ENCODE results near the gene TGIF1. TPM values are rescaled to one million over a fixed set of nuclear protein-coding genes. Genes with fewer than 3 reads are reported as not detected.

The TGIF1 gene
- total RNA-seq, 1 donor from 2014 or later = 111 TPM

DNA sequence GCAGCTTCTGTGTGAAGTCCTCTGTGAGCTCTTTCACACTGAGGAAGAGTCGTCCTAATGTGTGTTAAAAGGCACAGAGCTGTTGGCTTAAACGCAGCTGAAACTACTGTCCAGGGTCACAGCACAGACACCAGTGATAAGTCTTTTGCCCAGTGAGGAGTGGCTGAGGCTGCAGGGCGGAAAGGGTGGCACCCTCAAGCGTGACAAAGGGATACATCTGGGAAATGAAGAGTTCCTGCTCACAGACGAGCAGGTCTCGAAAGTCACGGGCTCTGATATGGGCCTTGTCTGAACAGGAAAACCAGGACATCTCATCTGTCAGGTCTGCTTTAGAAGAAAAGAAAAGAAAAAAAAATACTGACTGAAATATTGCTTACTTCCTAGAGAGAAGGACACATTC is 36.5 kb downstream of the TGIF1 start:
- Mint-ChIP-seq H3K4me1 (ENCODE audit: low read depth) (peaks cover 3% of the 10 kb centered on the region), H3K4me3 (ENCODE audit: low read depth) (no peak overlapping the region), H3K27ac (no peak overlapping the region), H3K36me3 (ENCODE audit: insufficient read depth) (no peaks in the 10 kb centered on the region), H3K27me3 (peaks cover 6% of the 10 kb centered on the region), H3K9me3 (ENCODE audit: low read depth) (no peaks in the 10 kb centered on the region)
- TF ChIP-seq, protein P1, sequence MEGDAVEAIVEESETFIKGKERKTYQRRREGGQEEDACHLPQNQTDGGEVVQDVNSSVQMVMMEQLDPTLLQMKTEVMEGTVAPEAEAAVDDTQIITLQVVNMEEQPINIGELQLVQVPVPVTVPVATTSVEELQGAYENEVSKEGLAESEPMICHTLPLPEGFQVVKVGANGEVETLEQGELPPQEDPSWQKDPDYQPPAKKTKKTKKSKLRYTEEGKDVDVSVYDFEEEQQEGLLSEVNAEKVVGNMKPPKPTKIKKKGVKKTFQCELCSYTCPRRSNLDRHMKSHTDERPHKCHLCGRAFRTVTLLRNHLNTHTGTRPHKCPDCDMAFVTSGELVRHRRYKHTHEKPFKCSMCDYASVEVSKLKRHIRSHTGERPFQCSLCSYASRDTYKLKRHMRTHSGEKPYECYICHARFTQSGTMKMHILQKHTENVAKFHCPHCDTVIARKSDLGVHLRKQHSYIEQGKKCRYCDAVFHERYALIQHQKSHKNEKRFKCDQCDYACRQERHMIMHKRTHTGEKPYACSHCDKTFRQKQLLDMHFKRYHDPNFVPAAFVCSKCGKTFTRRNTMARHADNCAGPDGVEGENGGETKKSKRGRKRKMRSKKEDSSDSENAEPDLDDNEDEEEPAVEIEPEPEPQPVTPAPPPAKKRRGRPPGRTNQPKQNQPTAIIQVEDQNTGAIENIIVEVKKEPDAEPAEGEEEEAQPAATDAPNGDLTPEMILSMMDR (IDR thresholded peaks at IDR 0.05; ENCODE audit: unreplicated experiment) = no peak
- no peak for DNase-seq (ENCODE audit: low spot score, unreplicated experiment)

DNA sequence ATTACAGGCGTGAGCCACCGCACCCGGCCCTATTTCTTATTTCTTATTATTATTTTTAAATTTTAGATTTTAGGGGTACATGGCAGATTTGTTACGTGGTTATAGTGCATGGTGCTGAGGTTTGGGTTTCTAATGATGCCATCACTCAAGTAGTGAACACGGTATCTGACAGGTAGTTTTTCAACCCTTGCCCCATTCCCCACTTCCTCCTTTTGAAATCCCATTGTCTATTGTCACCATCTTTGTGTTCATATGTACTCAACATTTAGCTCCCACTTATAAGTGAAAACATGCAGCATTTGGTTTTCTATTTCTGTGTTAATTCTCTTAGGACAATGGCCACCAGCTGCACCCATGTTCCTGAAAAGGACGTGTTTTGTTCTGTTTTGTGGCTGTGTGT is 39.5 kb downstream of the TGIF1 start:
- Mint-ChIP-seq H3K4me3 (ENCODE audit: low read depth) (no peak overlapping the region), H3K9me3 (ENCODE audit: low read depth) (no peaks in the 10 kb centered on the region), H3K4me1 (ENCODE audit: low read depth) (peaks cover 21% of the 10 kb centered on the region), H3K27ac (no peak overlapping the region), H3K27me3 (peaks cover 3% of the 10 kb centered on the region), H3K36me3 (ENCODE audit: insufficient read depth) (no peaks in the 10 kb centered on the region)
- DNase-seq (ENCODE audit: low spot score, unreplicated experiment) = no peak
- TF ChIP-seq, protein P1 (IDR thresholded peaks at IDR 0.05; ENCODE audit: unreplicated experiment) = no peak

DNA sequence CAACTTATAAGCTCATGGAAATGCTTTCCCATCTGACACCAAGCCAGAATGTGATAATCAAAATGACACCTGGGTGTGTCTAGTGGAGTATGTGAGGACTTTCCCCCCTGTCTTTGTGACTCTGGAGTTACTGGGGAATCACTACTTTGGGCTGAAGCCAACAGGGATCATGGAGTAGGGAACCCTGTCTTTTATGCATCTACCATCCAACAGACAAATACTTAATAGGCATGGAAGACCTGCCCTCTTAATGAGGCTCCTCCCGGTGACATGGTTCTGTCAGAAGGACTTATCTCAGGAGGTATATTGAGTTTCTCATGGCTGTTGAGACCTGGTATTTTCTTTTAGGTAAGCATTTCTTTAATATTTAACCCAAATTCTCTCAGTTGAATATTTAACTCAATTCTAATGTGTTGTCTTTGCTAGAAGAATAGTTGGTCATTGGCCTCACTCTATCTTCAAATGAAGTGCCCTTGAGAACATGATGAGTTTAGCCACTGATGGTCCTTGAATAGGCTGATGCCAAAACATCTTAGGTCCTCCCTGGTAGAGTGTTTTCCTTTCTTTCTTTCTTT is 42.1 kb downstream of the TGIF1 start:
- DNase-seq (ENCODE audit: low spot score, unreplicated experiment) = no peak
- Mint-ChIP-seq H3K36me3 (ENCODE audit: insufficient read depth) (no peaks in the 10 kb centered on the region), H3K9me3 (ENCODE audit: low read depth) (no peaks in the 10 kb centered on the region), H3K27ac (no peak overlapping the region), H3K4me1 (ENCODE audit: low read depth) (peaks cover 24% of the 10 kb centered on the region), H3K4me3 (ENCODE audit: low read depth) (no peak overlapping the region), H3K27me3 (peaks cover 6% of the 10 kb centered on the region)
- TF ChIP-seq, protein P1 (IDR thresholded peaks at IDR 0.05; ENCODE audit: unreplicated experiment) = no peak

DNA sequence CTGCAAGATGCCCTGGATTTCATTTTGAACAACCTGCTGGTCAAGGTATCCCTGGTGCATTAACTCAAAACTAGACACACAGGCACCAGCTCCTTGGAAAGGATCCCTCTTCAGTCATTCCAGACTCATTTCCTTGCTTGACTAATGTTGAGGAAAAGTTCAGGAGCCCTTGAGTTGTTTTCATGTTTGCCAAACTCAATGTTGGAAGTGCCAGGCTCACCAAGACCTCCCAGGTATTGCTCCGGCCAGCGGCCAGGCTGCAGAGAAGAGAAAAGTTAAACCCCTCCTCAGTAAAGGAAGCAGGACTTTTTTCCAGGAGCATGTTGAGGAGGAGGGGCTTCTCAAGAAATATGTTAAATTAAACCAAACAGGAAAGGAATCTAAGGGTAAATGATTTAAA is 42.7 kb downstream of the TGIF1 start:
- Mint-ChIP-seq H3K4me3 (ENCODE audit: low read depth) (no peak overlapping the region), H3K27ac (no peak overlapping the region), H3K4me1 (ENCODE audit: low read depth) (peaks cover 24% of the 10 kb centered on the region), H3K36me3 (ENCODE audit: insufficient read depth) (no peaks in the 10 kb centered on the region), H3K27me3 (peaks cover 13% of the 10 kb centered on the region), H3K9me3 (ENCODE audit: low read depth) (no peaks in the 10 kb centered on the region)
- DNase-seq (ENCODE audit: low spot score, unreplicated experiment) = no peak
- TF ChIP-seq, protein P1 (IDR thresholded peaks at IDR 0.05; ENCODE audit: unreplicated experiment) = no peak

DNA sequence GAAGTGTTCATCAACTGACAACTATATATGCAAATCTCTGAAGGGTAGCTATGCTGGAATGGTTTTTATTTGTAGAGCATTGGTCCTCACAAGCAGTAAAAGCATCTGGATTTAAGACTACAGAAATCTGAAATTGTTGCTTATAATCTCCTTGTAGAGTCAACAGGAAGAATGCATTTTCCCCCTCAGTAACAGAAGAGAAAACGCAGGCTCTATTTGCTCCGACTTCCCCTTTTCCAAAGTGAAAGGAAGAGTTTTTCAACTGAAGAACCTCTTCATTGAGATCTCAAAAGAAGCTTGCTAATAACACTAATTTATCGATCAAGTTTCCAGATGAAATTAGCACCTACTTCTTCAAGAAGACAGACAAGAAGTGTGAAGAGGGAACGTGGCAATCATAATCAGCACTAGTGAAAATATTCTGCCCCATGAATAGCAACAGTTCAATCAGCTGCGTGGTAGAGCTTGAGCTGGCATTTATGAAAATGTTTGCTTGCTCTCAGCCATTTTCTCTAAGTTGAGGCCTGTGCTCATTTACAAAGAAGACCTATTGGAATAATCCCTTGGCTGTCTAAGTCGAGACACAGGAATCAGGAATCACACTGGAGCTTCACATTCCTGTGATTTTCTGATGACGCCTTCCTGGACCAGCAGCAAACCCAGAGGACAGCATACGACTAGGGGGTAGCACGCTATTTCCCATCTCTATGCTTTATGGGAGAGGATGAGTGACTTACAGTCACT is 43.7 kb downstream of the TGIF1 start:
- Mint-ChIP-seq H3K9me3 (ENCODE audit: low read depth) (no peaks in the 10 kb centered on the region), H3K36me3 (ENCODE audit: insufficient read depth) (no peaks in the 10 kb centered on the region), H3K27ac (no peak overlapping the region), H3K27me3 (peaks cover 23% of the 10 kb centered on the region), H3K4me3 (ENCODE audit: low read depth) (no peak overlapping the region), H3K4me1 (ENCODE audit: low read depth) (peaks cover 24% of the 10 kb centered on the region)
- no peak for DNase-seq (ENCODE audit: low spot score, unreplicated experiment)
- TF ChIP-seq, protein P1 (IDR thresholded peaks at IDR 0.05; ENCODE audit: unreplicated experiment) = no peak

Data from progenitor cell of endocrine pancreas (in vitro differentiated cells).